ENCODE measurements around the gene NEGR1.

GRCh38 chr1:72023063-72023930 lies 259.0 kb downstream of the NEGR1 start:
- no peak for TF ChIP-seq CTCF (IDR thresholded peaks at IDR 0.05 in 8 of 11, conservative IDR thresholded peaks at IDR 0.05 in 3 of 11)
- TF ChIP-seq POLR2A (IDR thresholded peaks at IDR 0.05), result no peak
- no peak for TF ChIP-seq POLR2AphosphoS5 (IDR thresholded peaks at IDR 0.05)
